NT2/D1 (cell line): ENCODE results near the gene PAPPA.

Experiments used
- SUZ12 ChIP-seq: IDR thresholded peaks from 2 replicates; pipeline ENCODE4 v1.6.1; 2011; ENCODE audit not compliant: insufficient read length, insufficient read depth; ENCODE audit errors: extremely low read depth
- YY1 ChIP-seq: IDR thresholded peaks from 2 replicates; pipeline ENCODE4 v1.6.1; 2011; ENCODE audit not compliant: insufficient read length, insufficient read depth
- ZNF274 ChIP-seq: IDR thresholded peaks from 2 replicates; pipeline ENCODE4 v1.6.1; 2011; ENCODE audit warnings: mild to moderate bottlenecking, low read depth, low read length

DNA sequence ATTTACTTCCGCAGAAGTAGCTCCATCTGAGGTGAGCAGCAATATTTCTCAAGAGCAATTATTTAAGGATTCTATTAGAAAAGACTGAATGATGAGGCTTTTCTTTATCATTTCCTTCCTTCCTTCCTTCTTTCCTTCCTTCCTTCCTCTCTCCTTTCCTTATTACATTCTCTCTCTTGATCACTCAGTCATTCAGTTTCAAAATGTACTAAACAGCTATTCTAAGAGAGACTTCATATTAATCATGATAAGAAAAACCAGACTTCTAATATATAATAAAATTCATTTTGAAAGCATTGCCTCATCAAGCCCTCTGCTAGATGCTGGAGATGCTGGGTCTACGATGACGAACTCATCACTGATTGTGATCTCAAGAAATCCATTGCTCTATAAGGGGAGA, 30.4 kb upstream of the PAPPA start:
- TF ChIP-seq YY1 = no peak
- TF ChIP-seq ZNF274 = no peak
- no peak for TF ChIP-seq SUZ12
